WERI-Rb-1 (cell line): Measurements from ENCODE around the gene BRI3BP.
"Not testable (repeated sequence)": the region's sequence is repeated elsewhere in the genome, so short reads cannot be mapped to it uniquely, and the experiment has no call there.

ENCODE experiments used
- DNase-seq: peaks from one replicate; pipeline ENCODE4 v3.0.0-alpha.2; 2020
- H3K27ac ChIP-seq: fragments of 250-450 bp; sonication (Bioruptor Pico); 2 replicates; pipeline ENCODE4 v1.5.1; 2020; ENCODE audit warnings: mild to moderate bottlenecking, moderate library complexity
- H3K27me3 ChIP-seq: fragments of 250-450 bp; sonication (Bioruptor Pico); 2 replicates; pipeline ENCODE4 v1.5.1; 2021; ENCODE audit warnings: mild to moderate bottlenecking, low read depth, moderate library complexity; ENCODE audit not compliant: insufficient read depth, severe bottlenecking
- H3K36me3 ChIP-seq: fragments of 250-450 bp; sonication (Bioruptor Pico); 2 replicates; pipeline ENCODE4 v1.5.1; 2020; ENCODE audit warnings: mild to moderate bottlenecking, moderate library complexity
- H3K4me3 ChIP-seq: 2 replicates; pipeline ENCODE4 v1.5.1; 2011; ENCODE audit warnings: low read depth, mild to moderate bottlenecking, control low read depth, low read length
- H3K9me3 ChIP-seq: fragments of 250-450 bp; sonication (Bioruptor Pico); 2 replicates; pipeline ENCODE4 v1.5.1; 2021; ENCODE audit warnings: mild to moderate bottlenecking, moderate library complexity; ENCODE audit not compliant: severe bottlenecking
- TF ChIP-seq, protein P1 (sequence below): IDR thresholded peaks from 2 replicates; pipeline ENCODE4 v1.5.1; 2011; ENCODE audit warnings: low read depth, mild to moderate bottlenecking, control low read depth, inconsistent platforms, low read length

Gene BRI3BP

DNA sequence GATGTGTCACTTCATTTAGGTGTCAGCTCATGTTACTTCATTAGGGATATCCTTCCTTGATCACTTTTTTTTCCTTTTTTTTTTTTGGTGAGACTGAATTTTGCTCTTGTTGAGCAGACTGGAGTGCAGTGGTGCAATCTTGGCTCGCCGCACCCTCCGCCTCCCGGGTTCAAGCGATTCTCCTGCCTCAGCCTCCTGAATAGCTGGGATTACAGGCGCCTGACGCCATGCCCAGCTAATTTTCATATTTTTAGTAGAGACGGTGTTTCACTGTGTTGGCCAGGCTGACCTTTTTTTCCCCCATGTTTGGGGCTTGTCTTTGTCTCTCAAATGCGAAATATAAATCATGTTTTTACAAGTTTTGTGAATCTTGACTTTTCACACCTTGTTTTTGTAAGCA is 62.1 kb downstream of the BRI3BP start:
- H3K27me3 ChIP-seq, result no peaks in the 10 kb centered on the region
- no peak for DNase-seq
- no peaks in the 10 kb centered on the region for H3K36me3 ChIP-seq
- H3K9me3 ChIP-seq, result no peaks in the 10 kb centered on the region
- no peak overlapping the region for H3K4me3 ChIP-seq
- H3K27ac ChIP-seq, result no peak overlapping the region
- TF ChIP-seq, protein P1, sequence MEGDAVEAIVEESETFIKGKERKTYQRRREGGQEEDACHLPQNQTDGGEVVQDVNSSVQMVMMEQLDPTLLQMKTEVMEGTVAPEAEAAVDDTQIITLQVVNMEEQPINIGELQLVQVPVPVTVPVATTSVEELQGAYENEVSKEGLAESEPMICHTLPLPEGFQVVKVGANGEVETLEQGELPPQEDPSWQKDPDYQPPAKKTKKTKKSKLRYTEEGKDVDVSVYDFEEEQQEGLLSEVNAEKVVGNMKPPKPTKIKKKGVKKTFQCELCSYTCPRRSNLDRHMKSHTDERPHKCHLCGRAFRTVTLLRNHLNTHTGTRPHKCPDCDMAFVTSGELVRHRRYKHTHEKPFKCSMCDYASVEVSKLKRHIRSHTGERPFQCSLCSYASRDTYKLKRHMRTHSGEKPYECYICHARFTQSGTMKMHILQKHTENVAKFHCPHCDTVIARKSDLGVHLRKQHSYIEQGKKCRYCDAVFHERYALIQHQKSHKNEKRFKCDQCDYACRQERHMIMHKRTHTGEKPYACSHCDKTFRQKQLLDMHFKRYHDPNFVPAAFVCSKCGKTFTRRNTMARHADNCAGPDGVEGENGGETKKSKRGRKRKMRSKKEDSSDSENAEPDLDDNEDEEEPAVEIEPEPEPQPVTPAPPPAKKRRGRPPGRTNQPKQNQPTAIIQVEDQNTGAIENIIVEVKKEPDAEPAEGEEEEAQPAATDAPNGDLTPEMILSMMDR, result no peak

DNA sequence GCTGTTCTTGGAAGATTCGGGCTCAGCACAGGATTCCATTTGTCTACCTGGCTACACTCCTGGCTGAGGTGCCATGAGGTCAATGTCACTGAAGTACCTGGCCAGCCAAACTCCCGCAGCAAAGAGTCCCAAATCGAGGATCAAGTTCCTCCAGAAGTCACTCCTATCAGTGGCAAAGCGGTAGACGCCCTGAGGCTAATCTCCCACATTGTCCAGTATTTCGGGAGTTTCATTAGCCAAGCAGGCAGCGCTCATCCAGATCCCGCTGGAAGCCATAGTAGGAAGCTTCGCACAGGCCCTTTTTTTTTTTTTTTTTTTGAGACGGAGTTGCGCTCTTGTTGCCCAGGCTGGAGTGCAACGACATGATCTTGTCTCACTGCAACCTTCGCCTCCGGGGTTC is 62.9 kb downstream of the BRI3BP start:
- TF ChIP-seq, protein P1, result no peak
- Histone ChIP-seq H3K36me3 (no peaks in the 10 kb centered on the region), H3K9me3 (no peaks in the 10 kb centered on the region), H3K27ac (no peak overlapping the region), H3K27me3 (no peaks in the 10 kb centered on the region), H3K4me3 (no peak overlapping the region)
- no peak for DNase-seq

DNA sequence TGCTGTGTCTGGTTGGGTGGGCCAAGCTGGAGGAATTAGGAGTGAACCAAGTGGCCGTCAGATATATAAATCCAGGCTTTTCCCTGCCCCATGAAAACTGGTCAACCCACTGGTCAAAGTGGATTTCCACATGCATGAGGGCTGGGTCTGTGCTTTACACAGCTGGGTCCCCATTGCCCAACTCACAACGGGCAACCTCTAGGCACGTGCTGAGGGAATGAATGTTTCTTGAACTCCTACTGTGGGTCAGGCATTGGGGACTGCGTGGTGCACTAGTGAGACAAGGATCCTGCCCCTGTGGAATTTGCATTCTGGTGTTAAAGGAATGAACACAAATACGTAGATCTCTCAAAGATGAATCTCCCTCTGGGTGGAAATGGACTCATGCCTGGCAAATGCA is 64.3 kb downstream of the BRI3BP start:
- Histone ChIP-seq H3K36me3 (no peaks in the 10 kb centered on the region), H3K27ac (no peak overlapping the region), H3K4me3 (no peak overlapping the region), H3K9me3 (no peaks in the 10 kb centered on the region), H3K27me3 (no peaks in the 10 kb centered on the region)
- TF ChIP-seq, protein P1, result no peak
- no peak for DNase-seq

DNA sequence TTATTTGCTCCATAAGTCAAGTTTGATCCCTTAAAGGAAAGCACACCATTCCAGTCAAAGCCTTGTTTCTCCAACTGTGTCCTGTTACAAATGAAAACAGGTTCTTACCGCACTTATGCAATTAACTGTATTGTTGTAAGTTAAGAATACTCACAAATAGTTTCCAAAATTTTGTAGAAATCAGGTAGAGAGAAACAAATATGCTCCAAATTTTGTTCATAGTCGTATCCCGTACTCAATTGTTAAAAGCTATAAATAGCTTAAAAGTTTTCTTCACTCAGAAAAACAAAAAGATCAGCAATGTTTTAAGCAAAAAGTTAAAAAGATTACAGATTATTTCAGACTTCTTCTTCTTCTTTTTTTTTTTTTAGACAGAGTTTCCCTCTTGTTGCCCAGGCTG is 67.8 kb downstream of the BRI3BP start:
- H3K36me3 ChIP-seq, result no peaks in the 10 kb centered on the region
- no peak overlapping the region for H3K4me3 ChIP-seq
- no peak overlapping the region for H3K27ac ChIP-seq
- DNase-seq, result no peak
- no peaks in the 10 kb centered on the region for H3K9me3 ChIP-seq
- TF ChIP-seq, protein P1, result no peak
- no peaks in the 10 kb centered on the region for H3K27me3 ChIP-seq

DNA sequence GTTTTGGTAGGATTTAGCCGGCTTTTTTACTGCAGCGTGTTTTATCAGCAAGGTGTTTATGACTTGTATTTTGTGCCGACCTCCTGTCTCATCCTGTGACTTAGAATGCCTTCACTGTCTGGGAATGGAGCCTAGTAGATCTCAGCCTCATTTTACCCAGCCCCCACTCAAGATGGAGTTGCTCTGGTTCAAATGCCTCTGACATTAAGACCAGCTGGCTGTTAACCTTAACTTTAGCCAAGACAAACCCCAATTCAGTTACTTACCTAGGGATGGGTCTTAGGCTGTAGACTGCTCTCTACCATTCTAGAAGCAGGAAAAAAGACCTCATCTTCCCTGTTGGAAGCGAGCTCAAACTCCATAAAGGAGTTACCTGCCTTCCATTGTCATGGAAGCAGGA is 70.1 kb downstream of the BRI3BP start:
- H3K36me3 ChIP-seq, result peaks cover 11% of the 10 kb centered on the region
- DNase-seq, H3K27ac ChIP-seq, H3K4me3 ChIP-seq, H3K27me3 ChIP-seq, H3K9me3 ChIP-seq: not testable (repeated sequence)

DNA sequence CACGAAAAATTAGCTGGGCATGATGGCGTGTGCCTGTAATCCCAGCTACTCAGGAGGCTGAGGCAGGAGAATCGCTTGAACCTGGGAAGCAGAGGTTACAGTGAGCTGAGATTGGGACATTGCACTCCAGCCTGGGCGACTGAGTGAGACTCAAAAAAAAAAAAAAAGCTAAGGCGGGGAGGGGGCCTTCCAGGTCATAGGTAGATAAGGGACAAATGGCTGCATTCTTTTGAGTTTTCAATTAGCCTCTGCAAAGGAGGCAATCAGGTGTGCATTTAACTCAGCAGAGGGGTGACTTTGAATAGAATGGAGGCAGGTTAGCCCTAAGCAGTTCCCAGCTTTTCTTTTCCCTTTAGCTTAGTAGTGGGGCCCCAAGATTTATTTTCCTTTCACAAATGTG is 71.0 kb downstream of the BRI3BP start:
- Histone ChIP-seq H3K4me3 (peak overlapping the region; percentile 52), H3K36me3 (peaks cover 17% of the 10 kb centered on the region), H3K27ac (peak overlapping the region; percentile 90), H3K9me3 (no peaks in the 10 kb centered on the region), H3K27me3 (no peaks in the 10 kb centered on the region)
- TF ChIP-seq, protein P1, result no peak
- no peak for DNase-seq
